HG03354 (cell line): ENCODE data around the gene SELENOF.
A peak's percentile ranks its signal among the peaks of the same experiment; 100 is the strongest.

ENCODE experiments used
- ATAC-seq: cut with Tn5 transposase; IDR thresholded peaks from one replicate; pipeline ENCODE4 v1.9.1; 2021; ENCODE audit warnings: mild to moderate bottlenecking; ENCODE audit not compliant: unreplicated experiment, poor library complexity, severe bottlenecking

SELENOF gene

DNA sequence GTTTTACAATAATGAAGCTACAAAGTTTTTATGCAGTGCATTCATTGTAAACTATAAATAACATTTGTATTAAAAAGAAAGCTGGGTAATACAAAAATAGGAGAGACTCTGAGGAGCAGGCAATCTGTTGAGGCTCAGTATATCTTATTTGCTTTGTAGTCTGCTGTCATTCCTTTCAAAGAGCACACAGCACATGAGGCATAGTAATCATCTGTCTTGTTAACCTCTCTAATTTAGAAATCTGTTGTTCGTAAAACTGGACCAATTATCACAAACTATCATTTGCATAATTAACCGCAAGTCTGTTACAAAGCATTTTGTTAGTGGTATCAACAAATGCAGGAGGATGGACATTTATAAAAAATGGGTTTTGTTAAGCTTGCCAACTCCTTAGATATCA lies 51.0 kb downstream of the SELENOF start:
- ATAC-seq, result no peak

- ATAC-seq, result no peak
Measured at GRCh38 chr1:86861424-86861823, 52.5 kb downstream of the SELENOF start.

DNA sequence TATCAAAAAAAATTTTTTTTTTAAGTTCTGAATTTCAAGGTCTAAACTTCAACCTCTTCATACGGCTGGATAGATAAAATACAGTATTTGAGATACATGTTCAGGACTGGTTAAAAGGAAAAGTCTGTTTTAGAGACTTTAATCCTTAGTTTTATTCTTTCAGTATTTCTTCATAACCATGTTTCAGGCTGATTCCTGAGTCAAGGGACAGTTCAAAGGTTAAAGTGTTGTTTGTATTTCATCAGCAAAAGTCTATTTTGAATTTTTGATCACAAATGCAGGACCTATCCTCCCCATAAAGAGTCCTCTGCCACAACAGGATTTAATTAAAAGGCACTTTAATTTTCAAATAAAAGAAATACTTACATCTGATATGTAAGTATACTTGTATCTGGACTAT lies 53.5 kb downstream of the SELENOF start:
- no peak for ATAC-seq

DNA sequence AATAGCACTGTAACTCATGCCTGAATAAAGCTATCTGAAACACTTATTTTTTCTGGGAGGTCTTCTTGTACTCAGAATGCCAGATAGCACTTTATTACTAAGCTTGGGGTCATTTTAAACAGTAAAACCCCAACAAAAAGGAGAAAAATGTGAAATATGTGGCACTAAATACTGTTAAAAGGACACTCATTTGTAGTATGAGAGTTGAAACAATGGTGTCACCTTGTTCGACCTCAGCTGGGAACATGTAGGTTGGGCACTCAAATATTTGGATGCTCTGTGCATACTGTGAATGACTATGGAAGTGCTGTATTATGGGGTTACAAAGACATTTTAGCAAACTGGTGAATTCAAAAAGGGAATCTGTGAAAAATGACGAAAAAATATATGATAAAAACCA lies 53.9 kb downstream of the SELENOF start:
- no peak for ATAC-seq

DNA sequence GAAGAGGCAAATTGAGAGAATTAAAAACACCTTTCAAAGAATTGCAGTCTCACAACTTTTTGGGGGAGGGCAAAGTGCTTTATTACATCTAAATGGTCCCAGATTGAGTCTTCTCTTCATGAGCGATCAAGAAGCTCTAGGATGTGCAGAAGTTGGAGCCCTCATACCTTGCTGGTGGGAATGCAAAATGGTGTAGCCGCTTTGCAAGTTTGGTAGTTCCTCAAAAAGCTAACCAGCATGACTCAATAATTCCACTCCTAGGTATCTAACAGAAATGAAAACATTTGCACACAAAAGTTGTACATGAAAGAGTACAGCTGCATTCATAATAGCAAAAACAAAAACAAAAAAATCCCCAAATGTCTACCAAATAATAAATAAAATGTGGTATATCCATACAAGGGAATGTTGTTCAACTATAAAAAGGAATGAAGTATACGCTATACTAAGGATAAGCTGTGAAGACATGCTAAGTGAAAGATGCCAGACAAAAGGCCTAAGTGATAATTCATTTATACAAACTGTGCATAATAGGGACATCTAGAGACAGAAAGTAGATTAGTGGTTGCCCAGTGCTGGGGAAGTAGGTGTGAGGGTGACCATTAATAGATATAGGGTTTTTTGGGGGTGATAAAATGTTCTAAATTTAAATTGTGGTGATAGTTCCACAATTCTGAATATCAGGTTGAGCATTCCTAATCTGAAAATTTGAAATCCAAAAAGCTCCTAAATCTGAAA lies 55.2 kb downstream of the SELENOF start:
- ATAC-seq, result no peak

DNA sequence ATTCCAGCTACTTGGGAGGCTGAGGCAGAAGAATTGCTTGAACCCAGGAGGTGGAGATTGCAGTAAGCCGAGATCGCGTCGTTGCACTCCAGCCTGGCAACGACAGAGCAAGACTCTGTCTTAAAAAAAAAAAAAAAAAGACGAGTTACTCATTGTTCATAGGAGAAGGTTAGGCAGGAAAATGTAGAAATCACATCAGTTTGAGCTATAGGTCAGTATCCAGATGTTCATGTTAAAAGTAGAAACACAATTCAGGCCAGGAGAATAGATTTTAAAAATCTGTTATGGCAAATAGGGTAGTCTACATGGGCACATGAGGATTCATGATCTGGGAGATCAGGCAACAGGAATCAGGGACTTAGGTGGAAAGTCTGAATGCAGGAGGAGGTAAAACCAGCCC lies 57.7 kb downstream of the SELENOF start:
- ATAC-seq, result no peak

GRCh38 chr1:86854352-86854751 lies 59.6 kb downstream of the SELENOF start:
- no peak for ATAC-seq

DNA sequence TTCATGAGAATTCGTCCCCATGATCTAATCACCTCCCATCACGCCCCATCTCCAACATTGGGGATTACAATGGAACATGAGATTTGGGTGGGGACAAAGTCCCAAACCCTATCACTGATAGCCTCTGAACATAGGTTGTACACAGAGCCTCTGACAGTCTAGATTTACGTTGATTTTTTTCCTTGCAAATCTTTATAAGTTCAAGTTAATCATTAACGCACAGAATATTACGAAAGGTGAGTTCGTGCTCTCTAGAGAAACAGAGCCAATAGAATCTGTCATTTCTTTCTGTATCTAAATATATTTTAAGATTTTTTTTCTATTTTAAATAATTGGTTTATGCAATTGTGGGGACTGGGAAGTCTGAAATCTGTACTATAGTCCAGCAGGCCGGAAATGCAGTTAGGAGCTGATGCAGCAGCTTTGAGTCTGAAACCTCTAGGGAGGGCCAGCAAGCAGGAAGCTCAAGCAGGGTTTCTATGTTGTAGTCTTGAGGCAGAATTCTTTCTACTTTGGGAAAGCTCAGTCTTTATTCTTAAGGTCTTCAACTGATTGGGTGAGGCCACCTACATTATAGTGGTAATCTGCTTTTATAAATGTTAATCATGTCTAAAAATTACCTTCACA lies 61.0 kb downstream of the SELENOF start:
- no peak for ATAC-seq

- peak; percentile 52 for ATAC-seq
Measured at GRCh38 chr1:86852289-86852688, 61.6 kb downstream of the SELENOF start.

DNA sequence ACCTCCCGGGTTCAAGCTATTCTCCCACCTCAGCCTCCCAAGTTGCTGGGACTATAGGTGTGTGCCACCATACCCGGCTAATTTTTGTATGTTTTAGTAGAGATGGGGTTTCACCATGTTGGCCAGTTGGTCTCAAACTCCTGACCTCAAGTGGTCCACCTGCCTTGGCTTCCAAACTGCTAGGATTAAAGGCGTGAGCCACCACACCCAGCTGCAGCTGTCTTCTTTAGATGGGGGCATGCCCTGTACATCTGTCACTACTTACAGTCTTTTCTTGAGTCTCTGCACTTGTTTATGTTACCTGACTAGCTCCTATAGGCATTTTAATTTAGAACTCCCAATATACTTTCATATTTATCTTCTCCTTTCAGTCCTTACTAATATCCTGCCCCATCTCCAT lies 64.2 kb downstream of the SELENOF start:
- ATAC-seq, result no peak

DNA sequence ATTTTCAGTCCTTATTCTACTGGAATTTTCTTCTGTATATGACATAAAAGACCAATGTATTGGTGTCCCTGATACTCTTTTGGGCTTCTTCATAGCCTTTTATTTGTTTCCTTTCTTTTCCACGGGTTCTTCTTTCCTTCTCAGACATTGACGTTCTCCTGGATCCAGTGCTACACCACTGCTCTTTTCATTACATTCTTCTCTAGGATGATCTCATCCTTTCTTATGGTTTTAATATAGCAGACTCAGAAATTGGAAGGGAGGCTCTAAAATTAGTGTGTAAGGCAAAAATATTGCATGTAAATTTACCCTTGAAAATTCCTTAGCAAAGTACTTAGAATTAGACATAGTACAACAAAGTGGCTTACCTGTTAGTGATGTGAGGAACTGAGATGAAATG lies 65.3 kb downstream of the SELENOF start:
- no peak for ATAC-seq

GRCh38 chr1:86846164-86846647 lies 67.7 kb downstream of the SELENOF start:
- no peak for ATAC-seq

GRCh38 chr1:86845514-86845913 lies 68.4 kb downstream of the SELENOF start:
- no peak for ATAC-seq

DNA sequence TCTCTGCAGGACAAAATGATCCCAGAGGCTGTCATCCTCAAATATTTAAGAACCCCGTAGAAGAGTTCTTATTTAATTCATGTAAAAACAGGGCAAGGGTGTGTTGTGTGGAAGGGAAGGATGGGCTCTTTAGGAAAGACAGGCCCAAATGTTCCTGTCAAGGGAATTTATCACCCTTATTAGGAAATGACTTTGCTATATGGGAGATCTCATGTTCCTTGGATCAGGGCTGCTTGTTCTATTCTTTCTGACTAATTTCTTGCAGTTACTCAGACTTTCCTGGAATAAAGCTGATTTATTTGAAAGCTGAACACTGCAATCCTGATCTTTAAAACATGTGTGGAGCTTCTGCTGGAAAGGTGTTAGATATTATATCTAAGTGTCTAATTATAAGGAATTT lies 72.8 kb downstream of the SELENOF start:
- no peak for ATAC-seq

- ATAC-seq, result peak; percentile 84
Measured at GRCh38 chr1:86833461-86834215, 80.3 kb downstream of the SELENOF start.

GRCh38 chr1:86832433-86832832 lies 81.5 kb downstream of the SELENOF start:
- ATAC-seq, result no peak

DNA sequence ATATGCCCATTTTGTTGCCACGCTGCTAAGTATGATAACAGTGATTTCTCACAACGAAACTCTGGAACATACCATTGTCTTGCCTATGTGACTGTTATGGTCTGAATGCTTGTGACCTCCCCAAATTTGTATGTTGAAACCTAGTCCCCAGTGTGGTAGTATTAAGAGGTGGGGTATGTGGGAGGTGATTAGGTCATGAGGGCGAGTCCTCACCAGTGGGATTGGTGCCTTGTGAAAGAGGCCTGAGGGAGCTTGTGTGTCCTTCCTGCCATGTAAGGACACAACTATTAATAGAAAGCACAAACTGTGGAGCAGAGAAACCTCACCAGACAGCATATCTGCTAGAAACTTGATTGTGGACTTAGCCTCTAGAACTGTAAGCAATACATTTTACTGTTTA lies 84.6 kb downstream of the SELENOF start:
- no peak for ATAC-seq

GRCh38 chr1:86828024-86828423 lies 85.9 kb downstream of the SELENOF start:
- no peak for ATAC-seq

- ATAC-seq, result no peak
Measured at GRCh38 chr1:86826856-86827255, 87.1 kb downstream of the SELENOF start.

DNA sequence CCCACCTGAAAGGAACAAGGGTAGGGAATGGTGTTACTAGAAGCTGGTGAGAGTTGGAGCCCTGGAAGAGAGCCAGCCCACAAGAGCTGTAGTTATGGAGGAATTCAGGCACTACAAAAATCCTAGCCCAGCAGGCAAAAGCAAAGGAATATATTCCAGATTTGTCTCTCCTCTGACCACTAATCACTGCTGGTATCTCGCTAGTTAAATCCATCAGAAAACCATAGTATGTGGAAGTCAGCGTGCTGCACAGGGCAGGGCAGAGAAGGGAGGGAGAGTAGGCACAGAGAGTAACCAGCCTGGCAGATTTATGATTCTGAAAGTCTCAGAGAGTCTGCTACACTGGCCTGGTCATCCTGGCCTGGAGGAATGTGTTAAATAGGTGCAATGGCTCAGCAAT lies 88.6 kb downstream of the SELENOF start:
- ATAC-seq, result no peak
